ENCODE data around the gene MDH2.
"Not testable (repeated sequence)": the region's sequence is repeated elsewhere in the genome, so short reads cannot be mapped to it uniquely, and the experiment has no call there.

Gene MDH2

DNA sequence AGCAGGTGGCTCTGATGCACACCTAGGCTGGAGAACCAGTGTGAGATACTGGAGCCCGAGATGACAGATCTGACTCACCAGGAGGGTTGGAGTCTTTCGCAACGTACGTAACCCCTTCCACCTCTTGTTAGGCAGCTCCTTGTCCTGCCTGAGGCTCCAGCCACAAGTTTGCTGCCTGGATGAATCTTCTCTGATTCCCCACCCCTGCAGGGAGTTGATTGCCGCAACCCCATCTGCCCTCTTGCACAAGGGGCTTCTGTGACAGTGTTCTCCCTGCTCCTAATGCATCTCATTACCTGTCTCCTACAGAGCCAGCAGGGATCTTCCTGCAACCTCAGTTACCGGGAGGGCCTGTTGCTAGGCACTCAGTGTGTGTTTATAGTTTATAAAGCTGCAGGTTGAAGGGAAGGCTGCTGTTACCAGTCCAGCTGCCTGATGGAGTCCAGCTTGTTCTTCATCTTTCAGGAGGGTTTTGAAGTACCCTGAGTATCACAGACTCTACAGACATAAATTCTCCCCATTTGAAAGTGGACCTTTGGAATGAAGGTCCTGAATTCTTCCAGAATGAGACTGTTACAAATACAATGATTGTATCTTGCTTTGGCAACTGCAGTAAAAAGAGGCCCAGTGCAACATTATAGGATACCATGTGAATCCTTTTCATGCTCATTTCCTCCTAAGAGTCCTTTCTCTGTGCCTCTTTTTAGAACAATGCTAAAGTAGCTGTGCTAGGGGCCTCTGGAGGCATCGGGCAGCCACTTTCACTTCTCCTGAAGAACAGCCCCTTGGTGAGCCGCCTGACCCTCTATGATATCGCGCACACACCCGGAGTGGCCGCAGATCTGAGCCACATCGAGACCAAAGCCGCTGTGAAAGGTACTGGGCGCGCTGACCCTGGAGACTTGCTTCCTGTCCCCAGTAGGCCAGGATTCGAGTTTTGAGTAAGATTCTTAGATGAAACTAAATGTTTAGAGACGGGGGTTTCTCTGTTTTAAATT is 6.5 kb downstream of the MDH2 start:
- WGBS (ENCODE audit: extremely low coverage, insufficient coverage, low lambda C conversion rate) = no CpG with 5 or more reads among the region's 18 CpGs
- no peak overlapping the region for H3K56ac ChIP-seq (ENCODE audit: low read length)
- H4K8ac ChIP-seq (ENCODE audit: low read depth, low read length) = no peak overlapping the region
- peaks cover 11% of the 10 kb centered on the region for H3K79me1 ChIP-seq (ENCODE audit: low read length)
- H2BK5ac ChIP-seq (ENCODE audit: low read length) = no peak overlapping the region
- H3K23ac ChIP-seq (ENCODE audit: low read length) = no peak overlapping the region
- no peak overlapping the region for H4K5ac ChIP-seq (ENCODE audit: low read length)
- no peak overlapping the region for H3K4me3 ChIP-seq (ENCODE audit: low read length)
- DNase-seq = peak; percentile 71
- H3K4me1 ChIP-seq (ENCODE audit: control insufficient read depth, low read depth, low read length) = no peaks in the 10 kb centered on the region
- peaks cover 5% of the 10 kb centered on the region for H3K36me3 ChIP-seq (ENCODE audit: control insufficient read depth, insufficient read depth, low read length)
- H2BK120ac ChIP-seq (ENCODE audit: low read depth, low read length) = no peak overlapping the region
- H3K27ac ChIP-seq (ENCODE audit: low read depth, low read length) = no peak overlapping the region
- H3K79me2 ChIP-seq (ENCODE audit: control insufficient read depth, insufficient read depth, low read length) = peaks cover 37% of the 10 kb centered on the region
- H2BK15ac ChIP-seq (replicated peaks; ENCODE audit: low read depth) = no peak overlapping the region
- H3K18ac ChIP-seq (ENCODE audit: low read length) = no peak overlapping the region
- H3K9ac ChIP-seq (ENCODE audit: low read length) = no peak overlapping the region
- no peak overlapping the region for H2AK5ac ChIP-seq (ENCODE audit: low read length)
- H3K27me3 ChIP-seq (ENCODE audit: insufficient read depth, low read length, poor library complexity) = no peaks in the 10 kb centered on the region
- H3K4me2 ChIP-seq (ENCODE audit: low read length) = no peak overlapping the region
- H3K4ac ChIP-seq (ENCODE audit: low read depth, low read length) = no peak overlapping the region

- Histone ChIP-seq H2BK15ac (replicated peaks; ENCODE audit: low read depth) (no peak overlapping the region), H2BK5ac (ENCODE audit: low read length) (no peak overlapping the region), H3K9ac (ENCODE audit: low read length) (no peak overlapping the region), H3K79me1 (ENCODE audit: low read length) (peaks cover 8% of the 10 kb centered on the region), H3K23ac (ENCODE audit: low read length) (no peak overlapping the region), H3K4me2 (ENCODE audit: low read length) (no peak overlapping the region), H4K8ac (ENCODE audit: low read depth, low read length) (no peak overlapping the region), H3K36me3 (ENCODE audit: control insufficient read depth, insufficient read depth, low read length) (peaks cover 13% of the 10 kb centered on the region), H2BK120ac (ENCODE audit: low read depth, low read length) (no peak overlapping the region), H3K4ac (ENCODE audit: low read depth, low read length) (no peak overlapping the region), H3K27me3 (ENCODE audit: insufficient read depth, low read length, poor library complexity) (no peaks in the 10 kb centered on the region), H4K5ac (ENCODE audit: low read length) (no peak overlapping the region), H3K27ac (ENCODE audit: low read depth, low read length) (no peak overlapping the region), H2AK5ac (ENCODE audit: low read length) (no peak overlapping the region), H3K4me3 (ENCODE audit: low read length) (no peak overlapping the region), H3K4me1 (ENCODE audit: control insufficient read depth, low read depth, low read length) (no peaks in the 10 kb centered on the region), H3K56ac (ENCODE audit: low read length) (no peak overlapping the region), H3K18ac (ENCODE audit: low read length) (no peak overlapping the region), H3K79me2 (ENCODE audit: control insufficient read depth, insufficient read depth, low read length) (peaks cover 25% of the 10 kb centered on the region)
- no peak for DNase-seq
- no CpG with 5 or more reads among the region's 7 CpGs for WGBS (ENCODE audit: extremely low coverage, insufficient coverage, low lambda C conversion rate)
Measured at GRCh38 chr7:76056241-76056640, 8.3 kb downstream of the MDH2 start.

- no peak overlapping the region for H2BK5ac ChIP-seq (ENCODE audit: low read length)
- WGBS (ENCODE audit: extremely low coverage, insufficient coverage, low lambda C conversion rate) = no CpG with 5 or more reads among the region's 18 CpGs
- H3K4me1 ChIP-seq (ENCODE audit: control insufficient read depth, low read depth, low read length) = no peaks in the 10 kb centered on the region
- H3K79me2 ChIP-seq (ENCODE audit: control insufficient read depth, insufficient read depth, low read length) = peaks cover 20% of the 10 kb centered on the region
- no peak for DNase-seq
- no peak overlapping the region for H2AK5ac ChIP-seq (ENCODE audit: low read length)
- no peak overlapping the region for H3K18ac ChIP-seq (ENCODE audit: low read length)
- H2BK15ac ChIP-seq (replicated peaks; ENCODE audit: low read depth) = no peak overlapping the region
- no peak overlapping the region for H4K5ac ChIP-seq (ENCODE audit: low read length)
- peaks cover 15% of the 10 kb centered on the region for H3K36me3 ChIP-seq (ENCODE audit: control insufficient read depth, insufficient read depth, low read length)
- H3K9ac ChIP-seq (ENCODE audit: low read length) = no peak overlapping the region
- no peak overlapping the region for H3K4me3 ChIP-seq (ENCODE audit: low read length)
- H3K27me3 ChIP-seq (ENCODE audit: insufficient read depth, low read length, poor library complexity) = no peaks in the 10 kb centered on the region
- H3K56ac ChIP-seq (ENCODE audit: low read length) = no peak overlapping the region
- H2BK120ac ChIP-seq (ENCODE audit: low read depth, low read length) = no peak overlapping the region
- no peak overlapping the region for H3K4me2 ChIP-seq (ENCODE audit: low read length)
- H3K27ac ChIP-seq (ENCODE audit: low read depth, low read length) = no peak overlapping the region
- H3K4ac ChIP-seq (ENCODE audit: low read depth, low read length) = no peak overlapping the region
- H3K79me1 ChIP-seq (ENCODE audit: low read length) = peaks cover 6% of the 10 kb centered on the region
- no peak overlapping the region for H4K8ac ChIP-seq (ENCODE audit: low read depth, low read length)
- no peak overlapping the region for H3K23ac ChIP-seq (ENCODE audit: low read length)
Measured at GRCh38 chr7:76057103-76057812, 9.4 kb downstream of the MDH2 start.

- Histone ChIP-seq H3K36me3 (ENCODE audit: control insufficient read depth, insufficient read depth, low read length) (peaks cover 15% of the 10 kb centered on the region), H2BK15ac (replicated peaks; ENCODE audit: low read depth) (no peak overlapping the region)
- no CpG with 5 or more reads among the region's 11 CpGs for WGBS (ENCODE audit: extremely low coverage, insufficient coverage, low lambda C conversion rate)
Measured at GRCh38 chr7:76057813-76058145, 9.9 kb downstream of the MDH2 start.

DNA sequence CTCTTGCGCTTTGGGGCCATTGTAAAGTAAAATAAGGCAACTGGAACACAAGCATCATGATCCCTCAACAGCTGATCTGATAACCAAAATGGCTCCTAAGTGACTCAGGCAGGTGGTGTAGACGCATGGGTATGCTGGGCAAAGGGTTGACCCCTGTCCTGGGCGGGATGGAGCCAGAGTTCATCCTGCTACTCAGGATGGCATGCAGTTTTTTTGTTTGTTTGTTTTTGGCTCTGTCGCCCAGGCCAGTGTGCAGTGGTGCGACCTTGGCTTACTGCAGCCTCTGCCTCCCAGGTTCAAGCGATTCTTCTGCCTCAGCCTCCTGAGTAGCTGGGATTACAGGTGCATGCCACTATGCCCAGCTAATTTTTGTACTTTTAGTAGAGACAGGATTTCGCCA is 10.8 kb downstream of the MDH2 start:
- peaks cover 15% of the 10 kb centered on the region for H3K36me3 ChIP-seq (ENCODE audit: control insufficient read depth, insufficient read depth, low read length)
- not testable (repeated sequence) for H3K9ac ChIP-seq (ENCODE audit: low read length); H4K8ac ChIP-seq (ENCODE audit: low read depth, low read length); H3K27ac ChIP-seq (ENCODE audit: low read depth, low read length); H2BK15ac ChIP-seq (replicated peaks; ENCODE audit: low read depth); H3K4me2 ChIP-seq (ENCODE audit: low read length); DNase-seq; H3K4ac ChIP-seq (ENCODE audit: low read depth, low read length); H3K79me1 ChIP-seq (ENCODE audit: low read length); H3K56ac ChIP-seq (ENCODE audit: low read length); H3K4me3 ChIP-seq (ENCODE audit: low read length); H3K18ac ChIP-seq (ENCODE audit: low read length); H3K4me1 ChIP-seq (ENCODE audit: control insufficient read depth, low read depth, low read length); H3K27me3 ChIP-seq (ENCODE audit: insufficient read depth, low read length, poor library complexity); H2BK5ac ChIP-seq (ENCODE audit: low read length); H2BK120ac ChIP-seq (ENCODE audit: low read depth, low read length); H4K5ac ChIP-seq (ENCODE audit: low read length); H3K79me2 ChIP-seq (ENCODE audit: control insufficient read depth, insufficient read depth, low read length); H3K23ac ChIP-seq (ENCODE audit: low read length); H2AK5ac ChIP-seq (ENCODE audit: low read length)
- WGBS (ENCODE audit: extremely low coverage, insufficient coverage, low lambda C conversion rate) = no CpG with 5 or more reads among the region's 7 CpGs

More at GRCh38 chr7:76057813-76058145, 9.9 kb downstream of the MDH2 start:
- peaks cover 15% of the 10 kb centered on the region for H3K79me2 ChIP-seq (ENCODE audit: control insufficient read depth, insufficient read depth, low read length)
- H2BK120ac ChIP-seq (ENCODE audit: low read depth, low read length) = no peak overlapping the region
- no peak overlapping the region for H3K56ac ChIP-seq (ENCODE audit: low read length)
- DNase-seq = no peak
- no peak overlapping the region for H3K18ac ChIP-seq (ENCODE audit: low read length)
- no peak overlapping the region for H3K23ac ChIP-seq (ENCODE audit: low read length)
- H3K9ac ChIP-seq (ENCODE audit: low read length) = no peak overlapping the region
- no peak overlapping the region for H4K5ac ChIP-seq (ENCODE audit: low read length)
- H3K27ac ChIP-seq (ENCODE audit: low read depth, low read length) = no peak overlapping the region
- H3K4ac ChIP-seq (ENCODE audit: low read depth, low read length) = no peak overlapping the region
- H3K27me3 ChIP-seq (ENCODE audit: insufficient read depth, low read length, poor library complexity) = no peaks in the 10 kb centered on the region
- no peak overlapping the region for H4K8ac ChIP-seq (ENCODE audit: low read depth, low read length)
- H2AK5ac ChIP-seq (ENCODE audit: low read length) = no peak overlapping the region
- no peak overlapping the region for H3K4me2 ChIP-seq (ENCODE audit: low read length)
- H3K4me1 ChIP-seq (ENCODE audit: control insufficient read depth, low read depth, low read length) = no peaks in the 10 kb centered on the region
- H3K79me1 ChIP-seq (ENCODE audit: low read length) = peaks cover 6% of the 10 kb centered on the region
- no peak overlapping the region for H2BK5ac ChIP-seq (ENCODE audit: low read length)
- no peak overlapping the region for H3K4me3 ChIP-seq (ENCODE audit: low read length)
